ENCODE measurements around the gene TCEAL5.
A peak's percentile ranks its signal among the peaks of the same experiment; 100 is the strongest.
"Not testable (repeated sequence)": the region's sequence is repeated elsewhere in the genome, so short reads cannot be mapped to it uniquely, and the experiment has no call there.

TCEAL5 gene

DNA sequence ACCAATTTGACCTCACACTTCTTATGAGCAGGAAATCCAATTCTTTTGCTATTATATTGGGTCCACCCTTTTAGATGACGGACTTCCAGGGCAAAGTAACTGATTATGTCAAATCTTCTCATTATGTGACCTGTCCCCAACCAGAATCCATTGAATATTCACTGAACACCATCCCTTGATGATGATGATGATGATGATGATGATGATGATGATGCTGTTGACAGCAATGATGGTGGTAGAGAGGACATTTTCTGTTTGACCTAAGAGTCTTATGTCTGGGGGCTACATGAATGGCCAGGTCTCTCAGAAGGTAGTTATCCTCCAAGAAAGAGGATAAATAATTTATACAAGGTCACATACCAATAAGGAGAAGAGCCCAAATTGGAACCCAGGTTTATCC, 26.7 kb downstream of the TCEAL5 start:
- Histone ChIP-seq H3K4ac (ENCODE audit: low read depth, low read length) (no peak overlapping the region), H3K23ac (ENCODE audit: low read length) (no peak overlapping the region), H2BK5ac (ENCODE audit: low read depth, low read length, poor library complexity) (no peak overlapping the region), H3K79me2 (ENCODE audit: control insufficient read depth, insufficient read depth, low read length, poor library complexity) (no peaks in the 10 kb centered on the region), H3K27ac (ENCODE audit: low read depth, low read length) (peak overlapping the region; percentile 70), H3K4me1 (ENCODE audit: control insufficient read depth in 1 of 2, insufficient read depth in 2 of 2, low read length in 2 of 2) (peaks cover 4 to 9% of the 10 kb centered on the region in 2 experiments), H3K18ac (ENCODE audit: low read length) (no peak overlapping the region), H2AFZ (ENCODE audit: insufficient read depth, low read length, poor library complexity) (no peak overlapping the region), H3K36me3 (ENCODE audit: control insufficient read depth in 1 of 2, insufficient read depth in 2 of 2, low read length in 2 of 2) (peaks cover 0 to 5% of the 10 kb centered on the region in 2 experiments), H3K27me3 (ENCODE audit: insufficient read depth, low read length) (no peaks in the 10 kb centered on the region), H3K4me2 (ENCODE audit: low read length) (no peak overlapping the region), H3K9me3 (ENCODE audit: insufficient read depth, low read depth, low read length) (no peaks in the 10 kb centered on the region), H3K14ac (ENCODE audit: low read length) (no peak overlapping the region), H3K79me1 (ENCODE audit: low read length) (peaks cover 18% of the 10 kb centered on the region), H2AK5ac (ENCODE audit: low read length) (no peak overlapping the region), H2BK12ac (ENCODE audit: low read length) (no peak overlapping the region), H4K91ac (ENCODE audit: low read depth, low read length) (no peak overlapping the region), H3K9ac (ENCODE audit: low read length) (no peak overlapping the region), H2BK120ac (ENCODE audit: insufficient read depth, low read length, poor library complexity) (no peak overlapping the region), H4K8ac (ENCODE audit: low read depth, low read length) (no peak overlapping the region), H3K4me3 (ENCODE audit: low read depth, low read length) (no peak overlapping the region), H4K12ac (ENCODE audit: low read depth, low read length) (no peak overlapping the region)
- DNase-seq, result no peak
- no CpG with 5 or more reads among the region's 1 CpG for WGBS (ENCODE audit: extremely low coverage, insufficient coverage, insufficient read length)

DNA sequence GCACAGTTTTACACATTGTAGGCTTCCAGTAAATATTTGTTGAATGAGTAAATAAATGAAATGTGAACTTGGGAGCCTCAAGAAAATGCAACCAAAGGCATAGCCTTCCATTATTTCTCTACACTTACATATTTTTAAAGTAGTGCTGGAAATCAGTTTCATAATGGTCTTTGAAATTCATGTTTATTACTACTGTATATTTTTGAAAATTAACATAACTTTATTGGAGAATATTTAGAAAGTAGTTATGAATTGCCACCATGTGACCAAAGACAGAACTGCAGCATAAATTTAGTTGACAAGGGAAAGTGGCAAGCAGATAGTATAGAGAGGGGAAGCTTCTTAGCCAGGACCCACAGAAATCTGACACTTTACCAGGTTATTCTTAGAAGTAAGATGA, 28.0 kb downstream of the TCEAL5 start:
- no peak overlapping the region for H3K27ac ChIP-seq (ENCODE audit: low read depth, low read length)
- H3K9ac ChIP-seq (ENCODE audit: low read length), result no peak overlapping the region
- H3K23ac ChIP-seq (ENCODE audit: low read length), result no peak overlapping the region
- H3K79me2 ChIP-seq (ENCODE audit: control insufficient read depth, insufficient read depth, low read length, poor library complexity), result no peaks in the 10 kb centered on the region
- H2AK5ac ChIP-seq (ENCODE audit: low read length), result no peak overlapping the region
- no peak overlapping the region for H4K12ac ChIP-seq (ENCODE audit: low read depth, low read length)
- no peak overlapping the region for H2BK5ac ChIP-seq (ENCODE audit: low read depth, low read length, poor library complexity)
- no peak overlapping the region for H2AFZ ChIP-seq (ENCODE audit: insufficient read depth, low read length, poor library complexity)
- no peak overlapping the region for H3K4ac ChIP-seq (ENCODE audit: low read depth, low read length)
- no peaks in the 10 kb centered on the region for H3K9me3 ChIP-seq (ENCODE audit: insufficient read depth, low read depth, low read length)
- H4K8ac ChIP-seq (ENCODE audit: low read depth, low read length), result no peak overlapping the region
- no peak overlapping the region for H4K91ac ChIP-seq (ENCODE audit: low read depth, low read length)
- DNase-seq, result peak in 1 of 2 donors; percentile 51
- H3K14ac ChIP-seq (ENCODE audit: low read length), result no peak overlapping the region
- H3K4me2 ChIP-seq (ENCODE audit: low read length), result no peak overlapping the region
- peaks cover 0 to 5% of the 10 kb centered on the region in 2 experiments for H3K36me3 ChIP-seq (ENCODE audit: control insufficient read depth in 1 of 2, insufficient read depth in 2 of 2, low read length in 2 of 2)
- H3K27me3 ChIP-seq (ENCODE audit: insufficient read depth, low read length), result no peaks in the 10 kb centered on the region
- no peak overlapping the region for H2BK12ac ChIP-seq (ENCODE audit: low read length)
- peaks cover 8% of the 10 kb centered on the region for H3K79me1 ChIP-seq (ENCODE audit: low read length)
- no peak overlapping the region for H3K4me3 ChIP-seq (ENCODE audit: low read depth, low read length)
- H2BK120ac ChIP-seq (ENCODE audit: insufficient read depth, low read length, poor library complexity), result no peak overlapping the region
- H3K18ac ChIP-seq (ENCODE audit: low read length), result no peak overlapping the region
- H3K4me1 ChIP-seq (ENCODE audit: control insufficient read depth in 1 of 2, insufficient read depth in 2 of 2, low read length in 2 of 2), result peaks cover 4 to 7% of the 10 kb centered on the region in 2 experiments

DNA sequence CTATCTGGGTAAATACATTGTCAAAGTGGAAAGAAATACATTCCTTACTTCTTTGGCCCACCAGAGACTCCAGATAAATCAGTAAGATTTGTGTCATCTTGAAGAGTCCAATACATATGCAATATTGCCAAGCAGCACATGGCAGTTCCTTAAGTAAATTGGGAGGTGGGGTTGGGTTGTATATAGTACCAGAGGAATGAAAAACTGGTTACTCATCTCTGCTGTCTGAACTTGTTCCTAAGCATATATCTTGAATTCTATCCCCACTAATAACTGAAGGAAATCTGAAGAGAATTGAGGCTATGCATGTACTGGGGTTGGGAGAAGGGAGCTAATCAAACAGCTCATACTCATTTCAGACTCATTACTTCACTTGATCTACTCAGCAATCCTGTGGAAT, 36.4 kb downstream of the TCEAL5 start:
- Histone ChIP-seq H2BK12ac (ENCODE audit: low read length) (no peak overlapping the region), H3K27ac (ENCODE audit: low read depth, low read length) (no peak overlapping the region), H2AFZ (ENCODE audit: insufficient read depth, low read length, poor library complexity) (no peak overlapping the region), H3K4ac (ENCODE audit: low read depth, low read length) (no peak overlapping the region), H4K91ac (ENCODE audit: low read depth, low read length) (no peak overlapping the region), H3K4me3 (ENCODE audit: low read depth, low read length) (no peak overlapping the region), H3K14ac (ENCODE audit: low read length) (no peak overlapping the region), H4K12ac (ENCODE audit: low read depth, low read length) (no peak overlapping the region), H2AK5ac (ENCODE audit: low read length) (no peak overlapping the region), H3K79me1 (ENCODE audit: low read length) (no peaks in the 10 kb centered on the region), H3K18ac (ENCODE audit: low read length) (no peak overlapping the region), H3K4me1 (ENCODE audit: control insufficient read depth in 1 of 2, insufficient read depth in 2 of 2, low read length in 2 of 2) (no peaks in the 10 kb centered on the region), H3K9me3 (ENCODE audit: insufficient read depth, low read depth, low read length) (no peaks in the 10 kb centered on the region), H2BK120ac (ENCODE audit: insufficient read depth, low read length, poor library complexity) (no peak overlapping the region), H3K27me3 (ENCODE audit: insufficient read depth, low read length) (no peaks in the 10 kb centered on the region), H3K4me2 (ENCODE audit: low read length) (no peak overlapping the region), H2BK5ac (ENCODE audit: low read depth, low read length, poor library complexity) (no peak overlapping the region), H3K36me3 (ENCODE audit: control insufficient read depth in 1 of 2, insufficient read depth in 2 of 2, low read length in 2 of 2) (no peaks in the 10 kb centered on the region), H4K8ac (ENCODE audit: low read depth, low read length) (no peak overlapping the region), H3K23ac (ENCODE audit: low read length) (no peak overlapping the region), H3K9ac (ENCODE audit: low read length) (no peak overlapping the region), H3K79me2 (ENCODE audit: control insufficient read depth, insufficient read depth, low read length, poor library complexity) (no peaks in the 10 kb centered on the region)
- no peak for DNase-seq

DNA sequence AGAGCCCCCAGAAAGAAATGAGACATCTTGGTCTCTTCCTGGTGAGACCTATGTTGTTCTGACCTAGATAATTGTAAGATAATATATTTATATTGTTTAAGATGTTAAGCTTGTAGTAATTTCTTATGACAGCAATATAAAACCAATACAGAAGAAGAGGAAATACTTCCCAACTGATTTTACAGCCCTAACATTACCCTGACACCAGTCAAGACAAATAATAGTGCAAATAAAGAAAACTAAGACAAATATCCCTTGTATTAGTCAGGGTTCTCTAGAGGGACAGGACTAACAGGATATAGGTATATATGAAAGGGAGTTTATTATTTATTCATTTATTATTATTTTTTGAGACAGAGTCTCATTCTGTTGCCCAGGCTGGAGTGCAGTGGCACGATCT, 40.3 kb downstream of the TCEAL5 start:
- Histone ChIP-seq H3K79me2 (ENCODE audit: control insufficient read depth, insufficient read depth, low read length, poor library complexity) (no peaks in the 10 kb centered on the region), H2BK120ac (ENCODE audit: insufficient read depth, low read length, poor library complexity) (no peak overlapping the region), H3K23ac (ENCODE audit: low read length) (no peak overlapping the region), H3K79me1 (ENCODE audit: low read length) (no peaks in the 10 kb centered on the region), H2AK5ac (ENCODE audit: low read length) (no peak overlapping the region), H2BK5ac (ENCODE audit: low read depth, low read length, poor library complexity) (no peak overlapping the region), H3K27me3 (ENCODE audit: insufficient read depth, low read length) (no peaks in the 10 kb centered on the region), H3K9ac (ENCODE audit: low read length) (no peak overlapping the region), H3K4me1 (ENCODE audit: control insufficient read depth in 1 of 2, insufficient read depth in 2 of 2, low read length in 2 of 2) (no peaks in the 10 kb centered on the region), H3K9me3 (ENCODE audit: insufficient read depth, low read depth, low read length) (no peaks in the 10 kb centered on the region), H4K91ac (ENCODE audit: low read depth, low read length) (no peak overlapping the region), H4K8ac (ENCODE audit: low read depth, low read length) (no peak overlapping the region), H3K14ac (ENCODE audit: low read length) (no peak overlapping the region), H3K36me3 (ENCODE audit: control insufficient read depth in 1 of 2, insufficient read depth in 2 of 2, low read length in 2 of 2) (no peaks in the 10 kb centered on the region), H3K27ac (ENCODE audit: low read depth, low read length) (no peak overlapping the region), H2AFZ (ENCODE audit: insufficient read depth, low read length, poor library complexity) (no peak overlapping the region), H3K18ac (ENCODE audit: low read length) (no peak overlapping the region), H3K4me3 (ENCODE audit: low read depth, low read length) (no peak overlapping the region), H4K12ac (ENCODE audit: low read depth, low read length) (no peak overlapping the region), H3K4ac (ENCODE audit: low read depth, low read length) (no peak overlapping the region), H3K4me2 (ENCODE audit: low read length) (no peak overlapping the region), H2BK12ac (ENCODE audit: low read length) (no peak overlapping the region)
- WGBS (ENCODE audit: extremely low coverage, insufficient coverage, insufficient read length), result no CpG with 5 or more reads among the region's 1 CpG
- DNase-seq, result no peak

DNA sequence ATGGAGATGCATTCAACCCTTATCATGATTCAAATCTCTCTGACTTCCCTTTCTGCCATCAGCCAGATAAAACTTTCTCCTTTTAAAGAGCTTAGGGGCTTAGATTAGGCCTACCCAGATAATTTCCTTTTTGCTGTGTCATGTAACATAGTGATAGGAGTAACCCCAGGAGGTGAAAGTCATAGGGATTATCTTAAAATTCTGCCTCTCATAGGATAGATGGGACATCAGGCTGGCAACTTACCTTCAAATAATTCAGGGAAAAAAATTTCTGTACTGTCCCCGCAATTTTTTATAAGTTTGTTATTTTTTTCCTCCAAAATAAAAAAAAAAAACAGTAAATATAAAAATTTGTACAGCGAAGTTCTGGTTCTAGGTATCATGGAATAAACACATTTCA, 40.9 kb downstream of the TCEAL5 start:
- H3K4me2 ChIP-seq (ENCODE audit: low read length); H2BK5ac ChIP-seq (ENCODE audit: low read depth, low read length, poor library complexity); H3K79me2 ChIP-seq (ENCODE audit: control insufficient read depth, insufficient read depth, low read length, poor library complexity); H3K23ac ChIP-seq (ENCODE audit: low read length); H4K12ac ChIP-seq (ENCODE audit: low read depth, low read length); H3K4ac ChIP-seq (ENCODE audit: low read depth, low read length); H3K9me3 ChIP-seq (ENCODE audit: insufficient read depth, low read depth, low read length); H3K4me1 ChIP-seq (ENCODE audit: control insufficient read depth in 1 of 2, insufficient read depth in 2 of 2, low read length in 2 of 2); H3K4me3 ChIP-seq (ENCODE audit: low read depth, low read length); H3K27me3 ChIP-seq (ENCODE audit: insufficient read depth, low read length); H3K36me3 ChIP-seq (ENCODE audit: control insufficient read depth in 1 of 2, insufficient read depth in 2 of 2, low read length in 2 of 2); H4K8ac ChIP-seq (ENCODE audit: low read depth, low read length); H3K18ac ChIP-seq (ENCODE audit: low read length); H2AFZ ChIP-seq (ENCODE audit: insufficient read depth, low read length, poor library complexity); H2BK120ac ChIP-seq (ENCODE audit: insufficient read depth, low read length, poor library complexity); H3K9ac ChIP-seq (ENCODE audit: low read length); H2AK5ac ChIP-seq (ENCODE audit: low read length); H3K27ac ChIP-seq (ENCODE audit: low read depth, low read length); H2BK12ac ChIP-seq (ENCODE audit: low read length); H3K79me1 ChIP-seq (ENCODE audit: low read length); H3K14ac ChIP-seq (ENCODE audit: low read length); DNase-seq; H4K91ac ChIP-seq (ENCODE audit: low read depth, low read length): not testable (repeated sequence)
- no CpG with 5 or more reads among the region's 2 CpGs for WGBS (ENCODE audit: extremely low coverage, insufficient coverage, insufficient read length)

All from trophoblast cell (in vitro differentiated cells and primary cell).